Vagina (tissue), 2 donors: ENCODE data around the gene C11orf24.
"Not testable (repeated sequence)": the region's sequence is repeated elsewhere in the genome, so short reads cannot be mapped to it uniquely, and the experiment has no call there.

Source experiments
- POLR2AphosphoS5 ChIP-seq, 2 donors: sonication (generic); formaldehyde crosslinking; IDR thresholded peaks; one replicate each; pipeline ENCODE4 v1.9.0; 2017; ENCODE audit warnings: antibody characterized with exemption in 2 of 2, mild to moderate bottlenecking in 2 of 2, low read depth in 1 of 2; ENCODE audit not compliant: insufficient read depth in 1 of 2
- TF ChIP-seq, protein P1 (sequence below), 3 experiments: fragments of 450-650 bp in 2 of 3; fragments of 200-600 bp in 1 of 3; sonication (generic) in 1 of 3; IDR thresholded peaks; one replicate each; pipeline ENCODE4 v1.5.1; 2017 to 2019; ENCODE audit warnings: antibody characterized with exemption in 3 of 3, mild to moderate bottlenecking in 2 of 3, moderate library complexity in 2 of 3

- TF ChIP-seq, protein P1, sequence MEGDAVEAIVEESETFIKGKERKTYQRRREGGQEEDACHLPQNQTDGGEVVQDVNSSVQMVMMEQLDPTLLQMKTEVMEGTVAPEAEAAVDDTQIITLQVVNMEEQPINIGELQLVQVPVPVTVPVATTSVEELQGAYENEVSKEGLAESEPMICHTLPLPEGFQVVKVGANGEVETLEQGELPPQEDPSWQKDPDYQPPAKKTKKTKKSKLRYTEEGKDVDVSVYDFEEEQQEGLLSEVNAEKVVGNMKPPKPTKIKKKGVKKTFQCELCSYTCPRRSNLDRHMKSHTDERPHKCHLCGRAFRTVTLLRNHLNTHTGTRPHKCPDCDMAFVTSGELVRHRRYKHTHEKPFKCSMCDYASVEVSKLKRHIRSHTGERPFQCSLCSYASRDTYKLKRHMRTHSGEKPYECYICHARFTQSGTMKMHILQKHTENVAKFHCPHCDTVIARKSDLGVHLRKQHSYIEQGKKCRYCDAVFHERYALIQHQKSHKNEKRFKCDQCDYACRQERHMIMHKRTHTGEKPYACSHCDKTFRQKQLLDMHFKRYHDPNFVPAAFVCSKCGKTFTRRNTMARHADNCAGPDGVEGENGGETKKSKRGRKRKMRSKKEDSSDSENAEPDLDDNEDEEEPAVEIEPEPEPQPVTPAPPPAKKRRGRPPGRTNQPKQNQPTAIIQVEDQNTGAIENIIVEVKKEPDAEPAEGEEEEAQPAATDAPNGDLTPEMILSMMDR (IDR thresholded peaks at IDR 0.05): not testable (repeated sequence)
- TF ChIP-seq POLR2AphosphoS5 (IDR thresholded peaks at IDR 0.05; ENCODE audit: insufficient read depth in 1 of 2, low read depth in 1 of 2): not testable (repeated sequence)
Observed at GRCh38 chr11:68284588-68284987, 12.8 kb upstream of the C11orf24 start.
